HepG2 (cell line): Measurements from ENCODE around the gene HBS1L. TPM values are rescaled to one million over a fixed set of nuclear protein-coding genes. Genes with fewer than 3 reads are reported as not detected.

Experiments used
- CENPT ChIP-seq: sonication (generic); formaldehyde crosslinking; IDR thresholded peaks from 2 replicates; pipeline ENCODE4 v1.8.0; 2022; ENCODE audit warnings: low read depth, mild to moderate bottlenecking, moderate library complexity, missing genetic modification reagents
- HIVEP1 ChIP-seq: sonication (generic); formaldehyde crosslinking; IDR thresholded peaks from 2 replicates; pipeline ENCODE4 v1.4.0; 2020; ENCODE audit warnings: mild to moderate bottlenecking, missing genetic modification reagents
- ISL2 ChIP-seq: sonication (generic); formaldehyde crosslinking; IDR thresholded peaks from 2 replicates; pipeline ENCODE4 v1.5.0; 2020; ENCODE audit warnings: missing genetic modification reagents
- ISX ChIP-seq: sonication (generic); formaldehyde crosslinking; conservative IDR thresholded peaks from 2 replicates; pipeline ENCODE4 v1.5.0; 2020; ENCODE audit warnings: missing genetic modification reagents
- KLF16 ChIP-seq, 2 experiments: sonication (generic) in 1 of 2; formaldehyde crosslinking in 1 of 2; IDR thresholded peaks; 2 replicates each; pipeline versions ENCODE4 v1.6.1 to v1.8.0; 2016 to 2023; ENCODE audit warnings: missing genetic modification reagents in 2 of 2, missing compliant biosample characterization in 1 of 2
- KLF9 ChIP-seq: IDR thresholded peaks from 2 replicates; pipeline ENCODE4 v1.6.1; 2016; ENCODE audit warnings: low read depth
- MZF1 ChIP-seq: sonication (generic); formaldehyde crosslinking; IDR thresholded peaks from 2 replicates; pipeline ENCODE4 v1.8.1; 2023; ENCODE audit warnings: mild to moderate bottlenecking, missing genetic modification reagents, borderline replicate concordance
- NFE2L1 ChIP-seq: sonication (generic); formaldehyde crosslinking; IDR thresholded peaks from 2 replicates; pipeline ENCODE4 v1.4.0; 2020; ENCODE audit warnings: missing genetic modification reagents, mild to moderate bottlenecking, borderline replicate concordance
- NFKBIZ ChIP-seq: IDR thresholded peaks from 2 replicates; pipeline ENCODE4 v1.6.1; 2018; ENCODE audit warnings: missing genetic modification reagents, missing compliant biosample characterization
- PLRG1 ChIP-seq: fragments of 450-650 bp; conservative IDR thresholded peaks from 2 replicates; pipeline ENCODE4 v1.6.1; 2016
- POLR2G ChIP-seq: fragments of 200-400 bp; formaldehyde crosslinking; IDR thresholded peaks from 2 replicates; pipeline ENCODE4 v1.6.1; 2018; ENCODE audit warnings: mild to moderate bottlenecking, low read depth, low read length, moderate library complexity
- PREB ChIP-seq: sonication (generic); formaldehyde crosslinking; IDR thresholded peaks from 2 replicates; pipeline ENCODE4 v1.4.0; 2020; ENCODE audit warnings: missing genetic modification reagents
- TBP ChIP-seq: sonication (generic); formaldehyde crosslinking; IDR thresholded peaks from 2 replicates; pipeline ENCODE4 v1.5.0; 2020; ENCODE audit warnings: missing genetic modification reagents
- ZBTB1 ChIP-seq: sonication (generic); formaldehyde crosslinking; IDR thresholded peaks from 2 replicates; pipeline ENCODE4 v1.4.0; 2020; ENCODE audit warnings: missing genetic modification reagents, borderline replicate concordance
- ZBTB14 ChIP-seq: sonication (generic); formaldehyde crosslinking; IDR thresholded peaks from 2 replicates; pipeline ENCODE4 v1.4.0; 2020; ENCODE audit warnings: missing genetic modification reagents
- ZNF207 ChIP-seq: fragments of 450-650 bp; IDR thresholded peaks from 2 replicates; pipeline ENCODE4 v1.6.1; 2016; ENCODE audit warnings: antibody characterized with exemption, borderline replicate concordance
- ZNF317 ChIP-seq: sonication (generic); formaldehyde crosslinking; IDR thresholded peaks from 2 replicates; pipeline ENCODE4 v1.5.0; 2020; ENCODE audit warnings: mild to moderate bottlenecking, missing genetic modification reagents
- ZNF33B ChIP-seq: sonication (generic); formaldehyde crosslinking; IDR thresholded peaks from 2 replicates; pipeline ENCODE4 v1.5.1; 2020; ENCODE audit warnings: mild to moderate bottlenecking, missing genetic modification reagents
- ZNF414 ChIP-seq: sonication (generic); formaldehyde crosslinking; IDR thresholded peaks from 2 replicates; pipeline ENCODE4 v1.5.0; 2020; ENCODE audit warnings: missing genetic modification reagents
- ZNF432 ChIP-seq: sonication (generic); formaldehyde crosslinking; IDR thresholded peaks from 2 replicates; pipeline ENCODE4 v1.5.0; 2020; ENCODE audit warnings: missing genetic modification reagents, mild to moderate bottlenecking, borderline replicate concordance
- ZNF468 ChIP-seq: sonication (generic); formaldehyde crosslinking; IDR thresholded peaks from 2 replicates; pipeline ENCODE4 v1.8.0; 2022; ENCODE audit warnings: mild to moderate bottlenecking, moderate library complexity, missing genetic modification reagents
- ZNF501 ChIP-seq: sonication (generic); formaldehyde crosslinking; IDR thresholded peaks from 2 replicates; pipeline ENCODE4 v1.5.1; 2020; ENCODE audit warnings: mild to moderate bottlenecking, moderate library complexity, missing genetic modification reagents
- ZNF569 ChIP-seq: sonication (generic); formaldehyde crosslinking; IDR thresholded peaks from 2 replicates; pipeline ENCODE4 v1.5.0; 2020; ENCODE audit warnings: mild to moderate bottlenecking, missing genetic modification reagents, moderate library complexity, borderline replicate concordance
- ZNF766 ChIP-seq: sonication (generic); formaldehyde crosslinking; IDR thresholded peaks from 2 replicates; pipeline ENCODE4 v1.5.0; 2020; ENCODE audit warnings: missing genetic modification reagents, borderline replicate concordance
- ZNF83 ChIP-seq: sonication (generic); formaldehyde crosslinking; IDR thresholded peaks from 2 replicates; pipeline ENCODE4 v1.4.0; 2020; ENCODE audit warnings: missing genetic modification reagents, mild to moderate bottlenecking, borderline replicate concordance
- ZNF850 ChIP-seq: sonication (generic); formaldehyde crosslinking; conservative IDR thresholded peaks from 2 replicates; pipeline ENCODE4 v1.9.0; 2021; ENCODE audit warnings: mild to moderate bottlenecking, missing genetic modification reagents
- polyA plus RNA-seq, 8 experiments: library from polyadenylated mRNA; depleted of rRNA in 3 of 8; stranded (reverse) in 7 of 8; unstranded in 1 of 8; fragments of >200 nt; fragmentation: Illumina TruSeq in 4 of 8; extraction: Trizol in 4 of 8; gene quantifications; 2 replicates each; pipeline versions ENCODE4 v1.2.1 to v1.2.3, GENCODE V29; 2011 to 2016; ENCODE audit warnings: low read depth in 4 of 8, missing spikeins in 1 of 8, mixed read lengths in 1 of 8; ENCODE audit not compliant: insufficient read depth in 1 of 8
- total RNA-seq, 5 experiments: library from RNA; depleted of rRNA; stranded (reverse); fragments of >200 nt; fragmentation: Illumina TruSeq; extraction: Trizol; gene quantifications; 2 replicates each; pipeline ENCODE4 v1.2.3, GENCODE V29; 2016; ENCODE audit warnings: low read depth in 1 of 5

HBS1L gene
- total and polyA plus RNA-seq, 2 of the 13 experiments (the other 11 are each of a cell fraction or from before 2014, with no cell fraction given), result 44.1 to 138 TPM

GRCh38 chr6:135054569-135055498 is at the start of gene HBS1L (continued):
- no peak for TF ChIP-seq ZNF83 (CRISPR knock-in tag)
- peak; percentile 70; the same call in 1 of the 2 replicates for TF ChIP-seq ZNF33B (CRISPR knock-in tag)
- peak; percentile 98 for TF ChIP-seq POLR2G
- TF ChIP-seq KLF9 (CRISPR knock-in tag), result 0 out of 2 replicates have a peak, but pooled peaks have one; percentile 68
- peak; percentile 74; the same call in 1 of the 2 replicates for TF ChIP-seq ZNF766 (CRISPR knock-in tag)
- TF ChIP-seq ZNF317 (CRISPR knock-in tag), result peak; percentile 69
- TF ChIP-seq ZNF850 (CRISPR knock-in tag), result no peak
- peak; percentile 91; the same call in 1 of the 2 replicates for TF ChIP-seq MZF1 (CRISPR knock-in tag)
- peak; percentile 60; the same call in 1 of the 2 replicates for TF ChIP-seq HIVEP1 (CRISPR knock-in tag)
- TF ChIP-seq ZNF432 (CRISPR knock-in tag), result no peak
- no peak for TF ChIP-seq TBP (CRISPR knock-in tag)
- no peak for TF ChIP-seq ZBTB14 (CRISPR knock-in tag)
- peak in 1 of 2 experiments; percentile 92; a peak in 2 of 4 replicates for TF ChIP-seq KLF16 (CRISPR knock-in tag; IDR thresholded peaks at IDR 0.05)
- TF ChIP-seq ZNF501, result peak; percentile 99
- no peak for TF ChIP-seq CENPT (CRISPR knock-in tag)
- peak; percentile 69 for TF ChIP-seq ZNF414
- TF ChIP-seq ISX (CRISPR knock-in tag), result no peak; the same call in 1 of the 2 replicates
- 0 out of 2 replicates have a peak, but pooled peaks have one; percentile 26 for TF ChIP-seq PREB (CRISPR knock-in tag)
- TF ChIP-seq NFKBIZ (CRISPR knock-in tag), result 0 out of 2 replicates have a peak, but pooled peaks have one; percentile 81
- no peak for TF ChIP-seq PLRG1
- no peak for TF ChIP-seq ZNF207
- TF ChIP-seq ISL2, result peak; percentile 63; the same call in 1 of the 2 replicates
- TF ChIP-seq NFE2L1 (CRISPR knock-in tag), result no peak
- TF ChIP-seq ZNF569 (CRISPR knock-in tag), result no peak
- TF ChIP-seq ZNF468 (CRISPR knock-in tag), result no peak
- TF ChIP-seq ZBTB1 (CRISPR knock-in tag), result no peak
